NK-92 treated with Interleukin-12 subunit alpha and Interleukin-12 subunit beta, amount 100 ng/mL, for 24 hours (cell line): ENCODE data around the gene DOCK10.
A peak's percentile ranks its signal among the peaks of the same experiment; 100 is the strongest.
"Not testable (repeated sequence)": the region's sequence is repeated elsewhere in the genome, so short reads cannot be mapped to it uniquely, and the experiment has no call there.

Experiments
- DNase-seq: peaks from one replicate; lab custom pipeline; 2025; lab: John Stamatoyannopoulos, UW

The DOCK10 gene

GRCh38 chr2:224946895-224947294 lies 95.4 kb downstream of the DOCK10 start:
- no peak for DNase-seq

GRCh38 chr2:224944707-224945547 lies 97.3 kb downstream of the DOCK10 start:
- no peak for DNase-seq

- DNase-seq, result not testable (repeated sequence)
Observed at GRCh38 chr2:224943601-224944041, 98.6 kb downstream of the DOCK10 start.

GRCh38 chr2:224941960-224942359 lies 100.3 kb downstream of the DOCK10 start:
- no peak for DNase-seq

GRCh38 chr2:224940618-224941017 lies 101.7 kb downstream of the DOCK10 start:
- no peak for DNase-seq

- no peak for DNase-seq
Observed at GRCh38 chr2:224938651-224939182, 103.6 kb downstream of the DOCK10 start.

- DNase-seq, result no peak
Observed at GRCh38 chr2:224937887-224938286, 104.4 kb downstream of the DOCK10 start.

- DNase-seq, result no peak
Observed at GRCh38 chr2:224934526-224935188, 107.6 kb downstream of the DOCK10 start.

- DNase-seq, result no peak
Observed at GRCh38 chr2:224933431-224933830, 108.8 kb downstream of the DOCK10 start.

- no peak for DNase-seq
Observed at GRCh38 chr2:224932522-224932921, 109.7 kb downstream of the DOCK10 start.

- no peak for DNase-seq
Observed at GRCh38 chr2:224931956-224932355, 110.3 kb downstream of the DOCK10 start.

- no peak for DNase-seq
Observed at GRCh38 chr2:224930990-224931389, 111.3 kb downstream of the DOCK10 start.

- no peak for DNase-seq
Observed at GRCh38 chr2:224930124-224930523, 112.1 kb downstream of the DOCK10 start.

GRCh38 chr2:224929512-224929911 lies 112.8 kb downstream of the DOCK10 start:
- no peak for DNase-seq

- peak; percentile 41 for DNase-seq
Observed at GRCh38 chr2:224927646-224928173, 114.6 kb downstream of the DOCK10 start.

GRCh38 chr2:224927011-224927410 lies 115.3 kb downstream of the DOCK10 start:
- no peak for DNase-seq

- DNase-seq, result no peak
Observed at GRCh38 chr2:224925810-224926100, 116.5 kb downstream of the DOCK10 start.

- no peak for DNase-seq
Observed at GRCh38 chr2:224925061-224925809, 117.0 kb downstream of the DOCK10 start.

GRCh38 chr2:224924631-224925030 lies 117.6 kb downstream of the DOCK10 start:
- no peak for DNase-seq

- DNase-seq, result no peak
Observed at GRCh38 chr2:224922142-224922727, 120.0 kb downstream of the DOCK10 start.

GRCh38 chr2:224919472-224920110 lies 122.7 kb downstream of the DOCK10 start:
- DNase-seq, result no peak
